GM12891 (cell line): ENCODE measurements around the gene C2orf80. TPM values are rescaled to one million over a fixed set of nuclear protein-coding genes. Genes with fewer than 3 reads are reported as not detected.
"Not testable (repeated sequence)": the region's sequence is repeated elsewhere in the genome, so short reads cannot be mapped to it uniquely, and the experiment has no call there.

Source experiments
- DNase-seq: peaks from one replicate; pipeline ENCODE4 v3.0.0; 2011; ENCODE audit warnings: low spot score; ENCODE audit not compliant: insufficient read length
- FAIRE-seq: peaks from 2 replicates; lab custom pipeline; 2011; peaks lifted over from hg19 to GRCh38; lab: Jason Lieb, UNC
- PAX5 ChIP-seq: IDR thresholded peaks from 2 replicates; pipeline ENCODE4 v1.6.1; 2011; ENCODE audit warnings: low read length, moderate library complexity, mild to moderate bottlenecking; ENCODE audit not compliant: insufficient read depth, severe bottlenecking
- POLR2A ChIP-seq: IDR thresholded peaks from 2 replicates; pipeline ENCODE4 v1.6.1; 2011; ENCODE audit warnings: low read depth, low read length, control low read depth
- POLR2AphosphoS5 ChIP-seq: IDR thresholded peaks from 2 replicates; pipeline ENCODE4 v1.6.1; 2011; ENCODE audit warnings: low read depth, low read length, control low read depth
- POU2F2 ChIP-seq: IDR thresholded peaks from 2 replicates; pipeline ENCODE4 v1.6.1; 2011; ENCODE audit warnings: low read depth, mild to moderate bottlenecking, control low read depth, low read length, moderate library complexity
- SPI1 ChIP-seq: IDR thresholded peaks from 2 replicates; pipeline ENCODE4 v1.6.1; 2011; ENCODE audit warnings: low read depth, low read length, control low read depth
- TAF1 ChIP-seq: IDR thresholded peaks from 2 replicates; pipeline ENCODE4 v1.6.1; 2011; ENCODE audit warnings: low read depth, low read length, control low read depth
- polyA plus RNA-seq: library from polyadenylated mRNA; unstranded; fragments of >200 nt; gene quantifications from one replicate; pipeline ENCODE4 v1.2.1, GENCODE V29; 2012; ENCODE audit warnings: low read depth, missing spikeins, inconsistent platforms; ENCODE audit not compliant: missing spikeins

The C2orf80 gene
- not detected for polyA plus RNA-seq

DNA sequence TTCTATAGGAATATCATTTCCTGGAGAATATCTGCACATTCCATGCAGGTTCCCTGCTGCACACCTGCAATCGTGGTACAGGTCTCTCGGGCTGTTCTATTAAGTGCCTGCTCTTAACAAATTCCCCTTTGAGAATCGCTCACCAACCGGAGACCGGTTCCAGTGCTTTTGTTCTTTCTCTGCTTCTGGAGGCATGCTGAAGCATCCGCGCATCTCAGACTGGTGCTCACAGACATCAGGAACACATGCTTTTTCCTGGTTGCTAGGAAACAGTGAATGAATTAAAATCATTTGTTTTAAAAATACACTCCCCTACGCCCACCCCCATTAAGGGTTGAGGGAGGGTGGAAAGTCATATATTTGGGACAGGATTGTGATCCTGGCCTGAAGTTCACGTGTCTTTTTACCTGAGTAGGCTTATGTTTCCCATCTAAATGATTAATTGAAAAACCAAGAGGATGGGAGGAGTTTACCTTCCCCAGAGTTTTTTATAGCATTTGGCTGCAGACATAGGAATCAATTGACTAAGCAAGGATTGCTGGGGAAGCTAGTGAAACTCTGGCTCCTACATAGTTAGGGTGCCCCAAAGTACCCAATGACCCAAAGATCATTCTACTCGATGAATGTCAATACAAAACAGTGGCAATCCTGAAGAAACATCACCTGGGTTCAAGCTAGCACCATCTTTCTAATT lies at the start of gene C2orf80:
Gene C2orf80, minus strand, starts transcription at position 221 of the 694 bp plus-strand sequence. CDS start 3,044 bp downstream, outside the sequence.
- FAIRE-seq, result no peak
- DNase-seq, result no peak

DNA sequence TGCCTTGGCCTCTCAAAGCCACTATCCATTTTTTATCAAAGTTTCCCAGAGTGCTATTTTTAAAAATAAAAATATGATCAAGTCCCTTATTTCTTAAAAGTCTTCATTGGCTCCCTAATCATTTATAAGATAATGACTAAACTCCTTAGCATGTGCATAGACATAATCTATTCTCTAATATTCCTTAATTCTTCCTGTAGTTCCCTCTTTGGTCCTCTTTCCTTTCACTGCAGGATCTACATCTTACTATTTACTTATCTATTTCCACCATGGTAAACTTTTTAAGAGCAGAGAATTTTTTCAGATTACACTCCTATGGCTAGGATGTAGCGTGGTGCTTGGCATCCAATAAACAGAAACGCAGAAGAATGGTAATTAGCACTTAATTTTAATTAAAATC lies 46.0 kb upstream of the C2orf80 start:
- FAIRE-seq, result no peak
- TF ChIP-seq POLR2A (no peak), TAF1 (no peak), POLR2AphosphoS5 (no peak), POU2F2 (no peak), SPI1 (no peak), PAX5 (no peak)
- DNase-seq, result no peak

More for the DNA sequence above, at the start of gene C2orf80:
- TF ChIP-seq POU2F2, result no peak
- no peak for TF ChIP-seq PAX5
- no peak for TF ChIP-seq TAF1
- no peak for TF ChIP-seq POLR2AphosphoS5
- TF ChIP-seq SPI1, result no peak
- no peak for TF ChIP-seq POLR2A

DNA sequence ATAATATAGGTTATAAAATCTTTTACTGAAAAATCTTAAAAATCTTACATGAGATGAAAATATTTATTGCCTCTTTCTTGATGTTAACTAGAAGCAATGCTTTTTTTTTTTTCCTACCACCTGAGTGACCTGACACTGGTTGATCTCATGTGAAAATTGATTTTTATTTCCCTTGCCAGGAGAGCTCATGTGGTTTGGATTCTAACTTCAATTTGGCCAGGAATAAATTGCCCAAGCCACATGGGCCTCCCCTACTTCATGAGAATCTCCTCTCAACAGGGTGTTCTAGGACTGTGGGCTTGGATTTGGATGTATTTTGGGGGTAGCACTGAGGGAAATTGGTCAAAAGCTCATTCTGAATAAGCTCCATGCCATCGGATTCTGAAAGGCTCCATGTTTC lies 45.0 kb upstream of the C2orf80 start:
- FAIRE-seq (no peak), DNase-seq (no peak)
- TF ChIP-seq POLR2A, result no peak
- no peak for TF ChIP-seq PAX5
- no peak for TF ChIP-seq SPI1
- no peak for TF ChIP-seq TAF1
- TF ChIP-seq POU2F2, result no peak
- TF ChIP-seq POLR2AphosphoS5, result no peak

DNA sequence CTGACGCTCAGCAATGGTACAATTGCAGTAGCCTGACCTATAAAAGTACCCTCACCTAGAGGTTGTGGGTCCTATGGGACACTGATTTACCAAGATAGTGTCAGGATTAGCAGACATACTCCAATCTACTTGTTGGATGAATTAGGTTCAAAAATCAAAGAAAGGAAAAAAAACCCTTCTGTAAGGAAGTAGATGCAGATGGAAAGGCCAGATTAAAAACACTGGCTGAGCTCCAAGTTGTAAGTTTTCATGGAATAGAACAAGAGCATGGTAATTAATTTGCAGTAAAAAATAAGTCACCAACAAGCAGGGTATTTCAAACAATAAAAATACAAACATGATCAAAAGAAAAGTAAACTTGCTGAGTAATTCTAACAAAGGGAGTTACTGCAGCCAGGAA lies 38.6 kb upstream of the C2orf80 start:
- DNase-seq, result no peak
- no peak for FAIRE-seq
- TF ChIP-seq PAX5, result no peak
- no peak for TF ChIP-seq POLR2A
- no peak for TF ChIP-seq SPI1
- no peak for TF ChIP-seq POU2F2
- no peak for TF ChIP-seq POLR2AphosphoS5
- TF ChIP-seq TAF1, result no peak

DNA sequence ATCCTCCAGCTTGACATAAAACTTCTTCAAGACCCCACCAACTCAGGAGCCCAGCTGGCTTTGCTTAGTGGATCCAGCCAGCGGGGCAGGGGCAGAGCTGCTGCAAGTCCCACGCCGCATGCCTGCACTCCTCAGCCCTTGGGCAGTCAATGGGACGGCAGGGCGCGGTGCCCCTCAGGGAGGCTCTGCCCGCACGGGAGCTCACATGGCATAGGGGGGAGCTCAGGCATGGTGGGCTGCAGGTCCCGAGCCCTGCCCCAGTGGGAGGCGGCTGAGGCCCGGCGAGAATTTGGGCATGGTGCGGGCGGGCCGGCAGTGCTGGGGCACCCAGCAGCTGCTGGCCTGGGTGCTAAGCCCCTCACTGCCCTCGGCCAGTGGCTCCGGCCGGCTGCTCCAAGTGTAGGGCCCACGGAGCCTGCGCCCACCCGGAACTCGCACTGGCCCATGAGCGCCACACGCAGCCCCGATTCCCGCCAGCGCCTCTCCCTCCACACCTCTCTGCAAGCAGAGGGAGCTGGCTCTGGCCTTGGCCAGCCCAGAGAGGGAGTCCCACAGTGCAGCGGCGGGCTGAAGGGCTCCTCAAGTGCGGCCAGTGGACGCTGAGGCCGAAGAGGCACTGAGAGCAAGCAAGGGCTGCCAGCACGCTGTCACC lies 37.9 kb upstream of the C2orf80 start:
- TF ChIP-seq POLR2A, result no peak
- no peak for TF ChIP-seq PAX5
- no peak for TF ChIP-seq SPI1
- TF ChIP-seq POLR2AphosphoS5, result no peak
- TF ChIP-seq POU2F2, result no peak
- TF ChIP-seq TAF1, result no peak
- DNase-seq (no peak), FAIRE-seq (no peak)

DNA sequence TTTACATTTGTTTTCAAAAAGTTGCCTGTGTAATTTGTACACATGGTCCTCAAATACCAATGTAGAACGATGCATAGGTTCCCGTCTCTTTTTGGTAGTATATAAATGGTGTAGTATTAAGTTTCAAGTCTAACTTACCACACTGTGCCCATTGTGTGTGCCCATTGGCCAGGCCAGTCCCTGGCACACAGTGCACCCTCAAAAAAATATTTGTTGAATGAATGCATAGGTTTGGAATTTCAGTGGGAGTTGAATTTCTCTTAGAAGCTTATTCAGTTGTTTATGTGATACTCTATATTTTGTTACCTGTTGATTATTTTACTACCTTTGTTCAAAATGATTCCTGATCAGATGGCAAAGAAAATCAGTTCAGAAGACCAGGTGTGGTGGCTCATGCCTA lies 35.0 kb upstream of the C2orf80 start:
- no peak for DNase-seq
- no peak for FAIRE-seq
- TF ChIP-seq POU2F2, result no peak
- TF ChIP-seq POLR2AphosphoS5, result no peak
- TF ChIP-seq PAX5, result no peak
- TF ChIP-seq SPI1, result no peak
- TF ChIP-seq POLR2A, result no peak
- TF ChIP-seq TAF1, result no peak

DNA sequence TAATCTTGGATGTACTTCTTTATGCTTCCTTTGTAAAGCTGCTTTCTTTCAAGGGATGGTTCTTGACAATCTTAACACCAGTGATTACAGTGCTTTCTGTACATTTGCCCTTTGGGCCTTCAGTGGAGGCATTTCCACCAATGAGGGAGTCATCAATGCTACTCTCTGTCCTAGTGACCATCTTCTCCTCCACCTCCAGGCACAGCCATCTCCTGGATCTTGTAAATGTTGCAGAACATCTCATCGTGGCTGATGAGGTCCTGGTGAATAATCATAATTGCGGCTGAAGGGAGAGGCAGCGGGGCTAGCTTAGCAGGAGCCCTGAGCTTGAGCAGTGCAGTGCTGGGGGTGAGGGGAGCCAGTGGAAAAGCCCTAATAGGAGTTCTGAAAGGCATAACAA lies 32.5 kb upstream of the C2orf80 start:
- DNase-seq (no peak), FAIRE-seq (no peak)
- TF ChIP-seq POU2F2 (no peak), POLR2A (no peak), SPI1 (no peak), PAX5 (no peak), POLR2AphosphoS5 (no peak), TAF1 (no peak)

DNA sequence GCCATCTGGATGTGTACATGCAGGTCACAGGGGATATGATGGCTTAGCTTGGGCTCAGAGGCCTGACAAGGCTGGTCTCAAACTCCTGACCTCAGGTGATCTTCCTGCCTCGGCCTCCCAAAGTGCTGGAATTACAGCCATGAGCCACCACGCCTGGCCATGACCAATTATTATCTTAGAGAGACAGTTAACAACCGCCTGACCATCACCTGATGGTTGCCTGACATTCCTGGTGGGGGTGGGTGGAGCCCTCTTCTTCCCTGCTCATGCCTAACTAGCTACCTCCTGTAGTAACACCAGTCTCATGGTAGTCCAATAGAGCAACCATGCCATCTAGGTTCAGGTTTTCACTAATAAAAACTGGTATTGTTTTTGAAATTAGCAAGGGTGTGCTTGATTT lies 32.0 kb upstream of the C2orf80 start:
- DNase-seq, FAIRE-seq: not testable (repeated sequence)

DNA sequence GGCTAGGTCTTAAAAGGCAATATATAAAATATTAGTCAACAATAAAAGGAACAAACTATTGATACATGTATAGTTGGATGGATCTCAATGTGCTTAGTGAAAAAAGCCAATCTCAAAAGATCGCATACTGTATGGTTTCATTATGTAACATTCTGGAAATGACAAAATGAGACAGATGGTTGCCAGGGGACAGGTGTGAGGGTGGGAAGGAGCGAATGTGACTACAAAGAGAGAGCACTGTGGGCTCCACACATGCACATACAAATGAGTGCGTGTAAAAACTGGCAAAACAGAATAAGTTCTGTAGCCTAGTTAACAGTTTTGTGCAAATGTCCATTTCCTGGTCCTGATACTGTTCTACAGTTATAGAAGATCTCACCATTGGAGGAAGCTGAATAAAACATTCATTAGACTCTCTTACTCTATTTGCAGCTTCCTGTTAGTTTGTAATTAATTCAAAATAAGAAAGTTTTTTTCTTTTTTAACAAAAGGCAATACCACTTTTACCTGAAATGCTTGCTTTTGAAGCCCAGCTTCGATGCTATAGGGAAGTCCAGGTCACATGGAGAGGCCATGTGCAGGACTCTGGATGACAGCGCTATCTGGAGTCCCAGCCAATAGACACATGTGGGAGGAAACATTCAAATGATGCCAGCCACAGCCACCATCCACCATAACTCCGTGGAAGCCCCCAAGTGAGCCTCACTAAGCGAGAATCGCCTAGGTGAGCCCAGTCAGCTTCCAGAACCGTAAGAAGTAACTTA lies 21.0 kb upstream of the C2orf80 start:
- FAIRE-seq (no peak), DNase-seq (no peak)
- TF ChIP-seq SPI1 (no peak), PAX5 (no peak), POLR2AphosphoS5 (no peak), POLR2A (no peak), TAF1 (no peak), POU2F2 (no peak)

DNA sequence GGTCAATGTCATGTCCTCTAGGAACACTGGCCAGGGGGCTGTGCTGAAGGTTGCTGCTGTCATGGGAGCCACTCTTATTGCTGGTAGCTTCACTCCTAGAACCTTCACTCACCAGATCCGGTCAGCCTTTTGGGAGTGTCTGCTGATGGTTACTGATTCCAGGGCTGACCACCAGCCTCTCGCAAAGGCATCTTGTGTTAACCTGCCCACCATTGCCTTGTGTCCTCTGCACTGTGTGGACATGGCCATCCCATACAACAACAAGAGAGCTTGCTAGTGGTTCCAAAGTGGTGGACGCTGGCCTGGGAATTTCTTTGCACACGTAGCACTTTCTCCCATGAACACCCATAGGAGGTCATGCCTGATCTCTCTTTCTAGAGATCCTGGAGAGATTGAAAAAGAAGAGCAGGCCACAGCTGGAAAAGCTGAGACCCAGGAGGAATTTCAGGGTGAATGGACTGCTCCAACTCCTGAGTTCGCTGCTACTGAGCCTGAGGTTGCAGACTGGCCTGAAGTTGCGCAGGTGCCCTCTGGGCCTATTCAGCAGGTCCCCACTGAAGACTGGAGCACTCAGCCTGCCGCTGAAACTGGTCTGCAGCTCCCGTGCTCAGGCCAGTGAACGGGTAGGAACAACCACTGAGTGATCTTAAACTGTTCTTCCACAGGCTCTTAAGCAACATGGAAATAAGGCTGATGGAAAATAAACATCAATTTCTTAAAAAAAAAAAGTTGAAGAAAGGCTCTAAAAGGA lies 18.7 kb upstream of the C2orf80 start:
- FAIRE-seq (no peak), DNase-seq (no peak)
- TF ChIP-seq POLR2AphosphoS5 (no peak), POLR2A (no peak), SPI1 (no peak), POU2F2 (no peak), TAF1 (no peak), PAX5 (no peak)
